Endothelial cell of umbilical vein (primary cell): ENCODE data around the gene NR5A1. TPM values are rescaled to one million over a fixed set of nuclear protein-coding genes. Genes with fewer than 3 reads are reported as not detected.

ENCODE experiments used
- BruUV-seq: library from RNA; stranded (reverse); fragments of 400-500 nt; replicated peaks from 2 replicates; lab custom pipeline; 2021; lab: Mats Ljungman, UMichigan
- CTCF ChIA-PET: fragments of 300-600, 350-600 bp; sonication (Branson Sonifier 250); formaldehyde crosslinking; loops from one replicate; lab custom pipeline; 2021; ENCODE audit warnings: antibody characterized with exemption, inconsistent platforms; lab: Charles Lee
- POLR2A ChIA-PET: fragments of 300-600, 350-600 bp; sonication (Branson Sonifier 250); formaldehyde crosslinking; loops from one replicate; lab custom pipeline; 2021; ENCODE audit warnings: antibody characterized with exemption, inconsistent platforms; lab: Charles Lee
- DNase-seq: peaks from one replicate; pipeline ENCODE4 v3.0.0-alpha.2; 2011; ENCODE audit warnings: low read depth, low spot score
- FAIRE-seq: peaks from 2 replicates; lab custom pipeline; 2011; peaks lifted over from hg19 to GRCh38; lab: Jason Lieb, UNC
- H2AFZ ChIP-seq: 2 replicates; pipeline ENCODE4 v1.6.0; 2012; ENCODE audit warnings: low read depth, low read length, control low read depth, inconsistent platforms
- H3K27ac ChIP-seq: 2 replicates; pipeline ENCODE4 v1.5.1; 2011; ENCODE audit warnings: low read depth, mild to moderate bottlenecking, control low read depth, low read length, moderate library complexity; ENCODE audit not compliant: insufficient read depth
- H3K27me3 ChIP-seq, 2 experiments: 2 replicates each; pipeline versions ENCODE4 v1.6.0 to v1.6.1; 2011; ENCODE audit warnings: low read length in 2 of 2, mixed read lengths in 1 of 2; ENCODE audit not compliant: control insufficient read depth in 2 of 2, insufficient read depth in 2 of 2
- H3K36me3 ChIP-seq, 2 experiments: 2 replicates in 1 of 2; 3 replicates in 1 of 2; pipeline ENCODE4 v1.5.1; 2011; ENCODE audit warnings: low read length in 2 of 2, mild to moderate bottlenecking in 1 of 2, moderate library complexity in 1 of 2; ENCODE audit not compliant: control insufficient read depth in 2 of 2, insufficient read depth in 2 of 2; ENCODE audit errors: extremely low read depth in 1 of 2
- H3K4me1 ChIP-seq: 3 replicates; pipeline ENCODE4 v1.5.1; 2011; ENCODE audit warnings: mild to moderate bottlenecking, low read length; ENCODE audit not compliant: control insufficient read depth, insufficient read depth; ENCODE audit errors: extremely low read depth
- H3K4me2 ChIP-seq: 2 replicates; pipeline ENCODE4 v1.6.1; 2011; ENCODE audit warnings: low read length, control low read depth, mixed read lengths; ENCODE audit not compliant: insufficient read depth
- H3K4me3 ChIP-seq, 3 experiments: fragments of 200-600 bp in 1 of 3; sonication (generic), shearing (Covaris generic) in 1 of 3; replicated peaks in 1 of 3; 2 replicates each; pipeline ENCODE4 v1.5.1; 2011 to 2016; ENCODE audit warnings: control low read depth in 3 of 3, low read length in 3 of 3, mild to moderate bottlenecking in 2 of 3, inconsistent platforms in 1 of 3, low read depth in 1 of 3, moderate library complexity in 1 of 3; ENCODE audit not compliant: insufficient read depth in 1 of 3
- H3K79me2 ChIP-seq: 2 replicates; pipeline ENCODE4 v1.6.0; 2012; ENCODE audit warnings: low read length, inconsistent platforms; ENCODE audit not compliant: control insufficient read depth, insufficient read depth
- H3K9ac ChIP-seq: replicated peaks from 2 replicates; pipeline ENCODE3; 2011; ENCODE audit warnings: low read length, control low read depth; ENCODE audit not compliant: insufficient read depth; ENCODE audit errors: extremely low read depth
- H3K9me1 ChIP-seq: replicated peaks from 3 replicates; pipeline ENCODE4 v1.6.0; 2011; ENCODE audit warnings: mild to moderate bottlenecking, low read length; ENCODE audit not compliant: control insufficient read depth, insufficient read depth; ENCODE audit errors: extremely low read depth
- H3K9me3 ChIP-seq: replicated peaks from 2 replicates; pipeline ENCODE4 v1.5.1; 2012; ENCODE audit warnings: low read length, inconsistent platforms; ENCODE audit not compliant: control insufficient read depth, insufficient read depth
- H4K20me1 ChIP-seq: replicated peaks from 2 replicates; pipeline ENCODE3; 2011; ENCODE audit warnings: mild to moderate bottlenecking, low read length; ENCODE audit not compliant: control insufficient read depth, insufficient read depth; ENCODE audit errors: extremely low read depth
- CTCF ChIP-seq, 2 donors: IDR thresholded peaks; 1 replicate in 1 of 2; 2 replicates in 1 of 2; pipeline ENCODE4 v1.5.1; 2011; ENCODE audit warnings: low read length in 2 of 2, mild to moderate bottlenecking in 2 of 2, moderate library complexity in 2 of 2, control low read depth in 1 of 2, inconsistent platforms in 1 of 2, low read depth in 1 of 2; ENCODE audit not compliant: insufficient read depth in 1 of 2; ENCODE audit errors: extremely low read depth in 1 of 2
- FOS ChIP-seq: IDR thresholded peaks from 2 replicates; pipeline ENCODE4 v1.6.1; 2011; ENCODE audit warnings: mild to moderate bottlenecking, low read length, moderate library complexity, borderline replicate concordance; ENCODE audit not compliant: insufficient read depth
- POLR2A ChIP-seq: IDR thresholded peaks from 2 replicates; pipeline ENCODE4 v1.6.1; 2012; ENCODE audit warnings: low read depth, mild to moderate bottlenecking, control low read depth, low read length
- POLR2AphosphoS5 ChIP-seq: IDR thresholded peaks from 2 replicates; pipeline ENCODE4 v1.6.1; 2012; ENCODE audit warnings: low read depth, mild to moderate bottlenecking, control low read depth, low read length, moderate library complexity; ENCODE audit not compliant: insufficient read depth
- dilution Hi-C: fragments of 300-500 bp; cut with MboI; formaldehyde crosslinking; loops from one replicate; pipeline ENCODE4 v1.15.0; 2019; ENCODE audit warnings: low sequenced_read_pairs; ENCODE audit not compliant: extremely low pct_ligation_motif_present
- intact Hi-C: fragments of 100-400 bp; cut with micrococcal nuclease; formaldehyde crosslinking; loops from one replicate; pipeline ENCODE4 v1.10.0; 2022
- polyA plus RNA-seq, 4 experiments: library from polyadenylated mRNA; depleted of rRNA in 3 of 4; stranded (reverse) in 3 of 4; unstranded in 1 of 4; fragments of >200 nt; gene quantifications; 2 replicates each; pipeline versions ENCODE4 v1.2.1 to v1.2.3, GENCODE V29; 2011 to 2012; ENCODE audit warnings: missing spikeins in 1 of 4
- total RNA-seq: library from RNA; stranded (reverse); gene quantifications from 2 replicates; pipeline ENCODE4 v1.2.3, GENCODE V29; 2021

Gene NR5A1
- total and polyA plus RNA-seq, 2 donors (not counting 3 experiments of a cell fraction or from before 2014, with no cell fraction given): not detected

GRCh38 chr9:124520206-124520596, 13.0 kb upstream of the NR5A1 start:
- Histone ChIP-seq H3K9me1 (no peaks in the 10 kb centered on the region), H3K4me3 (no peak overlapping the region), H3K27me3 (peaks cover 2% of the 10 kb centered on the region in 2 experiments), H2AFZ (no peak overlapping the region), H3K36me3 (no peaks in the 10 kb centered on the region), H3K9me3 (no peaks in the 10 kb centered on the region), H4K20me1 (no peaks in the 10 kb centered on the region), H3K27ac (no peak overlapping the region), H3K4me2 (no peak overlapping the region), H3K79me2 (no peaks in the 10 kb centered on the region), H3K4me1 (no peaks in the 10 kb centered on the region), H3K9ac (no peak overlapping the region)
- TF ChIP-seq CTCF (IDR thresholded peaks at IDR 0.05; ENCODE audit: extremely low read depth in 1 of 2, insufficient read depth in 1 of 2, low read depth in 1 of 2, low read length in 2 of 2) (no peak), POLR2AphosphoS5 (no peak), POLR2A (no peak)
- DNase-seq (no peak), FAIRE-seq (no peak)
- ChIA-PET CTCF (interaction anchor here (1.1 kb wide), 1 partner anchor 17 kb away, joined by 5 read pairs; no protein-coding TSS in a partner anchor), POLR2A (no interaction called here)
- BruUV-seq: no TSS peak
- intact Hi-C loops: no loop called here
- dilution Hi-C loops: no loop called here

- no peaks in the 10 kb centered on the region for H3K9me1 ChIP-seq
- peaks cover 2% of the 10 kb centered on the region in 2 experiments for H3K27me3 ChIP-seq
- no peaks in the 10 kb centered on the region for H3K79me2 ChIP-seq
- DNase-seq (no peak), FAIRE-seq (no peak)
- POLR2A ChIA-PET: no interaction called here
- no peaks in the 10 kb centered on the region for H4K20me1 ChIP-seq
- H3K9me3 ChIP-seq: no peaks in the 10 kb centered on the region
- no peak overlapping the region for H2AFZ ChIP-seq
- H3K4me3 ChIP-seq: no peak overlapping the region
- TF ChIP-seq POLR2A (no peak), FOS (no peak), POLR2AphosphoS5 (no peak)
- no peak overlapping the region for H3K4me2 ChIP-seq
- H3K4me1 ChIP-seq: no peaks in the 10 kb centered on the region
- H3K36me3 ChIP-seq: no peaks in the 10 kb centered on the region
- no TSS peak for BruUV-seq
- dilution Hi-C loops (no loop called here), intact Hi-C loops (no loop called here)
- no peak overlapping the region for H3K27ac ChIP-seq
- CTCF ChIA-PET: interaction anchor here (1.2 to 5.5 kb wide), 2 partner anchors 18 to 19 kb away, joined by 6 to 28 read pairs; no protein-coding TSS in a partner anchor
- no peak overlapping the region for H3K9ac ChIP-seq
Measured at GRCh38 chr9:124518116-124518515, 10.9 kb upstream of the NR5A1 start.
